Left cardiac atrium (tissue), 4 donors: ENCODE measurements around the gene RANBP9. TPM values are rescaled to one million over a fixed set of nuclear protein-coding genes. Genes with fewer than 3 reads are reported as not detected.

Experiments used
- ATAC-seq, 2 donors: fragments of 200-7000 bp; cut with Tn5 transposase; one replicate each; pipeline ENCODE4 v1.9.1; 2020; ENCODE audit warnings: mild to moderate bottlenecking in 2 of 2, moderate library complexity in 2 of 2
- DNase-seq: peaks from one replicate; pipeline ENCODE4 v3.0.0-alpha.2; 2020
- intact Hi-C, 2 donors: fragments of 100-400 bp; cut with DNase I; formaldehyde crosslinking; loops; one replicate each; pipeline versions ENCODE4 v1.14.1 to v1.15.1; 2022 to 2023
- total RNA-seq, 2 donors: library from RNA; stranded (reverse); fragmentation: NEBNext Ultra II Directional; extraction: Animal tissue kit (Norgen Biotek cat#: 25700); gene quantifications; one replicate each; pipeline ENCODE4 v1.2.1, GENCODE V29; 2021
- donor health status: DM: no; HTN: yes; CAD: no.
- donor health status: DM: no; HTN: yes; CAD: no; lungs with severe emphysema.
- donor health status: DM: yes; HTN: yes; CAD: no.
- donor health status: Dilated cardiomyopathy.

RANBP9 gene
- total RNA-seq, 2 donors from 2014 or later: 27.3 to 33.1 TPM

- DNase-seq (peak; percentile 64), ATAC-seq (peak; percentile 43 to 63)
- intact Hi-C loops: loop anchor here in 1 of 2 donors (10.0 kb wide), 1 partner anchor 89 kb away; no protein-coding TSS in a partner anchor
Measured at GRCh38 chr6:13615792-13616120, 95.9 kb downstream of the RANBP9 start.

GRCh38 chr6:13614926-13615791 is 96.5 kb downstream of the RANBP9 start, which contains the start of gene NOL7:
Gene NOL7 (plus strand): TSS chr6:13615335. CDS start chr6:13615359, 24 bp downstream.
- ATAC-seq (peak; percentile 97), DNase-seq (peak; percentile 99)
- intact Hi-C loops: loop anchor here in 1 of 2 donors (10.0 kb wide), 1 partner anchor 90 kb away; no protein-coding TSS in a partner anchor

- ATAC-seq: peak; percentile 38 to 66
- peak; percentile 69 for DNase-seq
- intact Hi-C loops: loop anchor here in 1 of 2 donors (10.0 kb wide), 1 partner anchor 90 kb away; no protein-coding TSS in a partner anchor
Measured at GRCh38 chr6:13614126-13614925, 97.3 kb downstream of the RANBP9 start.

GRCh38 chr6:13613029-13613594 is 98.5 kb downstream of the RANBP9 start:
- intact Hi-C loops: loop anchor here in 1 of 2 donors (10.0 kb wide), 1 partner anchor 92 kb away; no protein-coding TSS in a partner anchor
- DNase-seq: no peak
- no peak for ATAC-seq

GRCh38 chr6:13611715-13612114 is 99.9 kb downstream of the RANBP9 start:
- intact Hi-C loops: loop anchor here in 1 of 2 donors (10.0 kb wide), 1 partner anchor 93 kb away; no protein-coding TSS in a partner anchor
- DNase-seq (no peak), ATAC-seq (no peak)

- intact Hi-C loops: no loop called here
- DNase-seq: no peak
- no peak for ATAC-seq
Measured at GRCh38 chr6:13605634-13606033, 106.0 kb downstream of the RANBP9 start.

GRCh38 chr6:13604546-13605416 is 106.9 kb downstream of the RANBP9 start:
- DNase-seq (no peak), ATAC-seq (no peak)
- intact Hi-C loops: no loop called here

- intact Hi-C loops: no loop called here
- DNase-seq (no peak), ATAC-seq (no peak)
Measured at GRCh38 chr6:13604135-13604534, 107.5 kb downstream of the RANBP9 start.

GRCh38 chr6:13600036-13600435 is 111.6 kb downstream of the RANBP9 start:
- ATAC-seq: no peak
- no peak for DNase-seq
- intact Hi-C loops: no loop called here

GRCh38 chr6:13597073-13597472 is 114.6 kb downstream of the RANBP9 start:
- no peak for ATAC-seq
- intact Hi-C loops: no loop called here

GRCh38 chr6:13593720-13594119 is 117.9 kb downstream of the RANBP9 start:
- ATAC-seq (no peak), DNase-seq (no peak)
- intact Hi-C loops: no loop called here

More at GRCh38 chr6:13597073-13597472, 114.6 kb downstream of the RANBP9 start:
- no peak for DNase-seq

GRCh38 chr6:13593103-13593502 is 118.5 kb downstream of the RANBP9 start:
- no peak for ATAC-seq
- no peak for DNase-seq
- intact Hi-C loops: no loop called here

- ATAC-seq (no peak), DNase-seq (no peak)
- intact Hi-C loops: no loop called here
Measured at GRCh38 chr6:13591205-13591921, 120.3 kb downstream of the RANBP9 start.

- ATAC-seq: no peak
- intact Hi-C loops: no loop called here
Measured at GRCh38 chr6:13590574-13591153, 121.0 kb downstream of the RANBP9 start.

GRCh38 chr6:13589801-13590200 is 121.8 kb downstream of the RANBP9 start:
- DNase-seq (no peak), ATAC-seq (no peak)
- intact Hi-C loops: no loop called here

More at GRCh38 chr6:13590574-13591153, 121.0 kb downstream of the RANBP9 start:
- DNase-seq: no peak

- ATAC-seq: no peak
- intact Hi-C loops: no loop called here
Measured at GRCh38 chr6:13586603-13587542, 124.8 kb downstream of the RANBP9 start.

More at GRCh38 chr6:13586603-13587542, 124.8 kb downstream of the RANBP9 start:
- no peak for DNase-seq
